ENCODE data around the gene OR12D3.
"Not testable (repeated sequence)": the region's sequence is repeated elsewhere in the genome, so short reads cannot be mapped to it uniquely, and the experiment has no call there.

Gene OR12D3

DNA sequence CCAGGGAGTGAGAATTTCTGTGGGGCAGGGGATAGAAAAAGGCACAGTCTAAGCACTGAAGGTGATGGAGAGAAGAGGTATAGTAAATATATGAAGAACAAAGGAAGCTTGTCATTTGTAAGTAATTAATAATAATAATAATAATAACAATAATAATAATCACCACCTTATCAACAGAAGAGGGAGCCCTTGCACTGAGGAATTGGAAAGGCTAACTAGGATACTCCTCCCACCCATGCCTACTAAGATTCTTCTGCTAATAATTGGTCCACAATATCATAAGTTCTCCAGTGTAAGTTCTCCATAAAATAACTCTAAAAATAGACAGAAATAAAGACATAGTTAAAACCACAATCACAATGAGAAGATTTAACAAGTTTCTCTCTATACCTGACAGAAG is 912 bp upstream of the OR12D3 start:
- ATAC-seq: peak; percentile 40; the same call in 1 of the 3 replicates
- no peak for TF ChIP-seq ZFP3 (CRISPR knock-in tag; IDR thresholded peaks at IDR 0.05)
- TF ChIP-seq ZNF70 (CRISPR knock-in tag; IDR thresholded peaks at IDR 0.05): no peak
- TF ChIP-seq ARNTL (CRISPR knock-in tag; IDR thresholded peaks at IDR 0.05; ENCODE audit: borderline replicate concordance, low read depth): no peak
- TF ChIP-seq, protein P1, sequence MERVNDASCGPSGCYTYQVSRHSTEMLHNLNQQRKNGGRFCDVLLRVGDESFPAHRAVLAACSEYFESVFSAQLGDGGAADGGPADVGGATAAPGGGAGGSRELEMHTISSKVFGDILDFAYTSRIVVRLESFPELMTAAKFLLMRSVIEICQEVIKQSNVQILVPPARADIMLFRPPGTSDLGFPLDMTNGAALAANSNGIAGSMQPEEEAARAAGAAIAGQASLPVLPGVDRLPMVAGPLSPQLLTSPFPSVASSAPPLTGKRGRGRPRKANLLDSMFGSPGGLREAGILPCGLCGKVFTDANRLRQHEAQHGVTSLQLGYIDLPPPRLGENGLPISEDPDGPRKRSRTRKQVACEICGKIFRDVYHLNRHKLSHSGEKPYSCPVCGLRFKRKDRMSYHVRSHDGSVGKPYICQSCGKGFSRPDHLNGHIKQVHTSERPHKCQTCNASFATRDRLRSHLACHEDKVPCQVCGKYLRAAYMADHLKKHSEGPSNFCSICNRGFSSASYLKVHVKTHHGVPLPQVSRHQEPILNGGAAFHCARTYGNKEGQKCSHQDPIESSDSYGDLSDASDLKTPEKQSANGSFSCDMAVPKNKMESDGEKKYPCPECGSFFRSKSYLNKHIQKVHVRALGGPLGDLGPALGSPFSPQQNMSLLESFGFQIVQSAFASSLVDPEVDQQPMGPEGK (CRISPR knock-in tag; IDR thresholded peaks at IDR 0.05; ENCODE audit: borderline replicate concordance): no peak

DNA sequence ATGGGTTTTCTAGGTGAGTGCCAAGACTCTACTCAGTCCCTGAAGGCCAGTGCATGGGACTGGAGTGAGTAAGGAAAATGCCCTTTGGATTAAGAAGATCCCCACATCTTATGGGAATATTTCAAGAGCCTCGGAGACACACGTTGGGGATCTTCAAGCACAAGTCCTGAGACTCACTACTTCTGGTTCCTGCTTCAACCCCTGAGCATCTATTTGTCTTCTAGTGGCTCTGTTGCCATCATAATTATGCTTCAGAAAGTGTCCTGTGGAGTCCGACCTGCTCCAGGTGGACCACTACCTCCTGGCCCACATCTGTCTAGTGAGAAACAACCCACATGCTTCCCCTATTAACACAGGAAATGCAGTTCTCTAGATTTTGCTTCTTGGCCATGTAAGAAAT is 6.3 kb downstream of the OR12D3 start, which contains the start of gene OR5V1:
OR5V1 (minus strand) TSS at position 101 of the 400 bp plus-strand sequence. CDS start 12,670 bp downstream, outside the sequence.
- ATAC-seq: no peak
- TF ChIP-seq ESRRG (CRISPR knock-in tag; IDR thresholded peaks at IDR 0.05) (no peak), ZNF70 (CRISPR knock-in tag; IDR thresholded peaks at IDR 0.05) (no peak)

DNA sequence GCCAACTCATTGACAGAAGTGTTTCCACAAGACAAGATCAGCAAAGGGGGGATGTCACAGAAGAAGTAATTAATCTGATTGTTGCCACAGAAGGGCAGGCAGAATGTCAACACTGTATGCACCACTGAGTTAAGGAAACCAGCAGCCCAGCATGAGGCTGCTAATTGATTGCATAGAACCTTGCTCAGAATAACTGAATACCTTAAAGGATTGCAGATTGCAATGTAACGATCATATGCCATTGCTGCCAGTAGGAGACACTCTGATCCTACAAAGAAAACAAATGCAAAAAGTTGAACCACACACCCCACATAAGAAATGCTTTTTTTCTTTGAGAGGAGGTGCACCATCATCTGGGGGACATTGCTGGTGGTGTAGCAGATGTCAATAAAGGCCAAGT is 19.5 kb downstream of the OR12D3 start:
- TF ChIP-seq PPARA (CRISPR knock-in tag; IDR thresholded peaks at IDR 0.05; ENCODE audit: borderline replicate concordance): no peak
- TF ChIP-seq ZNF8 (CRISPR knock-in tag; IDR thresholded peaks at IDR 0.05): no peak
- TF ChIP-seq ZFP3 (CRISPR knock-in tag; IDR thresholded peaks at IDR 0.05): no peak
- no peak for TF ChIP-seq BACH2 (CRISPR knock-in tag; IDR thresholded peaks at IDR 0.05; ENCODE audit: borderline replicate concordance)
- ATAC-seq: no peak

DNA sequence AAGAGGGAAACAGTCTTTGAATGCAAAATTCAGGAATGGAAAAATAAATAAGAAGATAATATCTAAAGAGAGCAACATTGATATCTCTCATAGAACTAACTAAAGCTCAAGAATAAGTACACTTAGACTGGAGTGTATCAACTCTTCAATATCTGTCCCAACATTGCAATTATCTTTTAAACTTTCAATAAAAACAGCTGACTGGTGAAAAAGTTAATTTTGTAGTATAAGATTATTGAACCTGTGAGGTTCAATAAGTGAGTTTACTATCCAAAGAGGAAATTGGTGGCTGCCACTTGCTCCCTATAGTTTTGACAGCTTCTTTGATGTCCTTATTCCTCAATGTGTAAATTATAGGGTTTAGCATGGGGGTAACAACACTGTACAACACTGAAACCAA is 20.1 kb downstream of the OR12D3 start:
- TF ChIP-seq, protein P2, sequence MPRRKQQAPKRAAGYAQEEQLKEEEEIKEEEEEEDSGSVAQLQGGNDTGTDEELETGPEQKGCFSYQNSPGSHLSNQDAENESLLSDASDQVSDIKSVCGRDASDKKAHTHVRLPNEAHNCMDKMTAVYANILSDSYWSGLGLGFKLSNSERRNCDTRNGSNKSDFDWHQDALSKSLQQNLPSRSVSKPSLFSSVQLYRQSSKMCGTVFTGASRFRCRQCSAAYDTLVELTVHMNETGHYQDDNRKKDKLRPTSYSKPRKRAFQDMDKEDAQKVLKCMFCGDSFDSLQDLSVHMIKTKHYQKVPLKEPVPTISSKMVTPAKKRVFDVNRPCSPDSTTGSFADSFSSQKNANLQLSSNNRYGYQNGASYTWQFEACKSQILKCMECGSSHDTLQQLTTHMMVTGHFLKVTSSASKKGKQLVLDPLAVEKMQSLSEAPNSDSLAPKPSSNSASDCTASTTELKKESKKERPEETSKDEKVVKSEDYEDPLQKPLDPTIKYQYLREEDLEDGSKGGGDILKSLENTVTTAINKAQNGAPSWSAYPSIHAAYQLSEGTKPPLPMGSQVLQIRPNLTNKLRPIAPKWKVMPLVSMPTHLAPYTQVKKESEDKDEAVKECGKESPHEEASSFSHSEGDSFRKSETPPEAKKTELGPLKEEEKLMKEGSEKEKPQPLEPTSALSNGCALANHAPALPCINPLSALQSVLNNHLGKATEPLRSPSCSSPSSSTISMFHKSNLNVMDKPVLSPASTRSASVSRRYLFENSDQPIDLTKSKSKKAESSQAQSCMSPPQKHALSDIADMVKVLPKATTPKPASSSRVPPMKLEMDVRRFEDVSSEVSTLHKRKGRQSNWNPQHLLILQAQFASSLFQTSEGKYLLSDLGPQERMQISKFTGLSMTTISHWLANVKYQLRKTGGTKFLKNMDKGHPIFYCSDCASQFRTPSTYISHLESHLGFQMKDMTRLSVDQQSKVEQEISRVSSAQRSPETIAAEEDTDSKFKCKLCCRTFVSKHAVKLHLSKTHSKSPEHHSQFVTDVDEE (CRISPR knock-in tag; IDR thresholded peaks at IDR 0.05): no peak
- no peak for TF ChIP-seq BACH2 (CRISPR knock-in tag; IDR thresholded peaks at IDR 0.05; ENCODE audit: borderline replicate concordance)
- TF ChIP-seq ZNF565 (CRISPR knock-in tag; conservative IDR thresholded peaks at IDR 0.05; ENCODE audit: low read depth): no peak
- no peak for TF ChIP-seq ISL1 (CRISPR knock-in tag; IDR thresholded peaks at IDR 0.05)
- no peak for TF ChIP-seq TCF4 (CRISPR knock-in tag; IDR thresholded peaks at IDR 0.05; ENCODE audit: borderline replicate concordance)
- no peak for TF ChIP-seq ZC3H10 (CRISPR knock-in tag; IDR thresholded peaks at IDR 0.05)
- TF ChIP-seq, protein P1 (CRISPR knock-in tag; IDR thresholded peaks at IDR 0.05; ENCODE audit: borderline replicate concordance): no peak
- no peak for TF ChIP-seq GLIS3 (CRISPR knock-in tag; IDR thresholded peaks at IDR 0.05)
- no peak for TF ChIP-seq ZNF70 (CRISPR knock-in tag; IDR thresholded peaks at IDR 0.05)
- no peak for TF ChIP-seq PPARA (CRISPR knock-in tag; IDR thresholded peaks at IDR 0.05; ENCODE audit: borderline replicate concordance)
- ATAC-seq: no peak

DNA sequence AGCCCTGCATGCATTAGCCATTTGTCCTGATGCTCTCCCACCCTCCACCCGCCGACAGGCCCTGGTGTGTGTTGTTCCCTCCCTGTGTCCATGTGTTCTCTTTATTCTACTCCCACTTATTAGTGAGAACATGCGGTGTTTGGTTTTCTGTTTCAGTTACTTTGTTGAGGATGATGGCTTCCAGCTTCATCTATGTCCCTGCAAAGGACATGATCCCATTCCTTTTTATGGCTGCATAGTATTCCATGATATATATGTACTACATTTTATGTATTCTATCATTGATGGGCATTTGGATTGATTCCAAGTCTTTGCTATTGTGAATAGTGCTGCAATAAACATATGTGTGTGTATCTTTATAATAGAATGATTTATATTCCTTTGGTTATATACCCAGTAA is 25.7 kb downstream of the OR12D3 start:
- ATAC-seq: not testable (repeated sequence)

DNA sequence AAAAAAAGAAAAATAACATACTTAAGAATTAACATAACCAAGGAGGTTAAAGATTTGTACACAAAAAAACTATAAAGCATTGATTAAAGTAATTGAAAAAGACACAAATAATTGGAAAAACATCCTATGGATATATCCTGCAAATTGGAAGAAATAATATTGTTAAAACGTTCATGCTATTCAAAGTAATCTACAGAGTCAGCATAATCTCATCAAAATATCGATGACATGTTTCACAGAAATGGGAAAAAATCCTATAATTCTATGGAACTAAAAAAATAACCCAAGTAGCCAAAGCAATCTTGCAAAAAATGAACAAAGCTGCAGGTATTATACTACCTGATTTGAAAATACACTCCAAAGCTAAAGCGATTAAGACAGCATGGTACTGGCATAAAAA is 29.7 kb downstream of the OR12D3 start:
- no peak for ATAC-seq
- TF ChIP-seq CSDC2 (CRISPR knock-in tag; IDR thresholded peaks at IDR 0.05): no peak
- TF ChIP-seq PPARA (CRISPR knock-in tag; IDR thresholded peaks at IDR 0.05; ENCODE audit: borderline replicate concordance): no peak
- TF ChIP-seq TCF4 (CRISPR knock-in tag; IDR thresholded peaks at IDR 0.05; ENCODE audit: borderline replicate concordance): no peak
- TF ChIP-seq OSR1 (CRISPR knock-in tag; IDR thresholded peaks at IDR 0.05): no peak
- TF ChIP-seq ESRRG (CRISPR knock-in tag; IDR thresholded peaks at IDR 0.05): no peak
- no peak for TF ChIP-seq ZNF8 (CRISPR knock-in tag; IDR thresholded peaks at IDR 0.05)
- no peak for TF ChIP-seq ZFP3 (CRISPR knock-in tag; IDR thresholded peaks at IDR 0.05)
- no peak for TF ChIP-seq RARB (CRISPR knock-in tag; IDR thresholded peaks at IDR 0.05)
- TF ChIP-seq ZNF565 (CRISPR knock-in tag; conservative IDR thresholded peaks at IDR 0.05; ENCODE audit: low read depth): no peak
- TF ChIP-seq, protein P3, sequence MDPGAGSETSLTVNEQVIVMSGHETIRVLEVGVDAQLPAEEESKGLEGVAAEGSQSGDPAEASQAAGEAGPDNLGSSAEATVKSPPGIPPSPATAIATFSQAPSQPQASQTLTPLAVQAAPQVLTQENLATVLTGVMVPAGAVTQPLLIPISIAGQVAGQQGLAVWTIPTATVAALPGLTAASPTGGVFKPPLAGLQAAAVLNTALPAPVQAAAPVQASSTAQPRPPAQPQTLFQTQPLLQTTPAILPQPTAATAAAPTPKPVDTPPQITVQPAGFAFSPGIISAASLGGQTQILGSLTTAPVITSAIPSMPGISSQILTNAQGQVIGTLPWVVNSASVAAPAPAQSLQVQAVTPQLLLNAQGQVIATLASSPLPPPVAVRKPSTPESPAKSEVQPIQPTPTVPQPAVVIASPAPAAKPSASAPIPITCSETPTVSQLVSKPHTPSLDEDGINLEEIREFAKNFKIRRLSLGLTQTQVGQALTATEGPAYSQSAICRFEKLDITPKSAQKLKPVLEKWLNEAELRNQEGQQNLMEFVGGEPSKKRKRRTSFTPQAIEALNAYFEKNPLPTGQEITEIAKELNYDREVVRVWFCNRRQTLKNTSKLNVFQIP (CRISPR knock-in tag; IDR thresholded peaks at IDR 0.05; ENCODE audit: borderline replicate concordance, low read depth): no peak
- TF ChIP-seq ZNF70 (CRISPR knock-in tag; IDR thresholded peaks at IDR 0.05): no peak

Data from SK-N-SH treated with all-trans-retinoic acid at 6 μM for 48 hours (cell line).